Mesendoderm (in vitro differentiated cells): Measurements from ENCODE around the gene APPL2.

ENCODE experiments used
- DNase-seq: peaks from one replicate; pipeline ENCODE4 v3.0.0; 2013
- H2AK5ac ChIP-seq: 2 replicates; pipeline ENCODE4 v1.6.1; 2013; ENCODE audit warnings: low read length, inconsistent platforms
- H2BK120ac ChIP-seq: 2 replicates; pipeline ENCODE4 v1.6.1; 2013; ENCODE audit warnings: low read depth, mild to moderate bottlenecking, low read length, moderate library complexity, mixed read lengths
- H2BK15ac ChIP-seq: replicated peaks from 2 replicates; pipeline ENCODE4 v1.6.1; 2013; ENCODE audit warnings: low read depth, mild to moderate bottlenecking, moderate library complexity
- H2BK5ac ChIP-seq: 2 replicates; pipeline ENCODE4 v1.6.1; 2013; ENCODE audit warnings: low read length, inconsistent platforms
- H3K18ac ChIP-seq: 2 replicates; pipeline ENCODE4 v1.6.1; 2013; ENCODE audit warnings: mild to moderate bottlenecking, low read length, mixed read lengths
- H3K23ac ChIP-seq: one replicate; pipeline ENCODE4 v1.6.1; 2013; ENCODE audit warnings: low read length
- H3K27ac ChIP-seq: 2 replicates; pipeline ENCODE4 v1.5.1; 2013; ENCODE audit warnings: low read depth, mild to moderate bottlenecking, inconsistent platforms, low read length, moderate library complexity
- H3K27me3 ChIP-seq: 2 replicates; pipeline ENCODE4 v1.6.1; 2013; ENCODE audit warnings: low read length, control low read depth, mild to moderate bottlenecking, inconsistent platforms; ENCODE audit not compliant: insufficient read depth, poor library complexity
- H3K36me3 ChIP-seq: 2 replicates; pipeline ENCODE4 v1.6.1; 2013; ENCODE audit warnings: low read length, inconsistent platforms; ENCODE audit not compliant: control insufficient read depth, insufficient read depth
- H3K4ac ChIP-seq: one replicate; pipeline ENCODE4 v1.6.1; 2013; ENCODE audit warnings: low read depth, mild to moderate bottlenecking, low read length, moderate library complexity
- H3K4me1 ChIP-seq: 2 replicates; pipeline ENCODE4 v1.6.1; 2013; ENCODE audit warnings: low read depth, low read length, inconsistent platforms; ENCODE audit not compliant: control insufficient read depth
- H3K4me2 ChIP-seq: 2 replicates; pipeline ENCODE4 v1.6.1; 2013; ENCODE audit warnings: low read length
- H3K4me3 ChIP-seq: 2 replicates; pipeline ENCODE4 v1.5.1; 2013; ENCODE audit warnings: mild to moderate bottlenecking, low read length
- H3K56ac ChIP-seq: one replicate; pipeline ENCODE4 v1.6.1; 2013; ENCODE audit warnings: low read length
- H3K79me1 ChIP-seq: 2 replicates; pipeline ENCODE4 v1.6.1; 2013; ENCODE audit warnings: low read length, inconsistent platforms
- H3K79me2 ChIP-seq: 2 replicates; pipeline ENCODE4 v1.6.1; 2013; ENCODE audit warnings: mild to moderate bottlenecking, low read length; ENCODE audit not compliant: control insufficient read depth, insufficient read depth
- H3K9ac ChIP-seq: 2 replicates; pipeline ENCODE4 v1.6.1; 2013; ENCODE audit warnings: low read length, inconsistent platforms
- H4K5ac ChIP-seq: one replicate; pipeline ENCODE4 v1.6.1; 2013; ENCODE audit warnings: low read length
- H4K8ac ChIP-seq: one replicate; pipeline ENCODE4 v1.6.1; 2013; ENCODE audit warnings: low read depth, mild to moderate bottlenecking, control low read depth, low read length, moderate library complexity
- WGBS: extraction: QIAGEN DNeasy Blood & Tissue Kit; methylation state at CpG from one replicate; pipeline ENCODE4 v1.1.7; 2013; ENCODE audit warnings: low lambda C conversion rate, missing lambda C conversion rate; ENCODE audit not compliant: insufficient coverage; ENCODE audit errors: extremely low coverage; 5-methylcytosine and 5-hydroxymethylcytosine counted together

Gene APPL2

DNA sequence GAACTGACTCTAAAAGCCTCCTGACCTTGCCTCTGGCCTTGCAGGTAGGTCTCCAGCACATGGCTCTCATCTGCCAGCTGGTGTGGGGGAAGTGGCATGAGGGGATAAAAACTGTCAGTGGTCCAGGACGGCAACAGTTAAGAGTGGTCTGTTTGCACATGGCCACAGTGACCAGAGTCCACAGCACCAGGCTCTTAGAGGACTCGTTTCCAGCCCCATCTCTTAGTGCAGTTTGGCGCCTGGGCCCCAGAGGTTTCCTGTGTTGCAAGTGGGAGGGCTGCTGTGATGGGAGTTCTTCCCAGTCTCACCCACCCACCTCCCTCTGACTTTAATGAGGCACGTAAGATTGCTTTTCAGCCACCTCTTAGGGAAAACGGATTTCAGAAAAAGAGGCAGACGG is 37.0 kb downstream of the APPL2 start:
- H3K4ac ChIP-seq = no peak overlapping the region
- H3K56ac ChIP-seq = no peak overlapping the region
- no peak overlapping the region for H3K4me3 ChIP-seq
- no peaks in the 10 kb centered on the region for H3K79me1 ChIP-seq
- H4K8ac ChIP-seq = no peak overlapping the region
- H3K27ac ChIP-seq = no peak overlapping the region
- no peak for DNase-seq
- H3K27me3 ChIP-seq = no peaks in the 10 kb centered on the region
- H2BK120ac ChIP-seq = no peak overlapping the region
- no peaks in the 10 kb centered on the region for H3K4me1 ChIP-seq
- H3K9ac ChIP-seq = no peak overlapping the region
- H2BK5ac ChIP-seq = no peak overlapping the region
- no peak overlapping the region for H4K5ac ChIP-seq
- no peak overlapping the region for H3K4me2 ChIP-seq
- no peak overlapping the region for H2AK5ac ChIP-seq
- H3K23ac ChIP-seq = no peak overlapping the region
- no CpG with 5 or more reads among the region's 6 CpGs for WGBS
- H3K18ac ChIP-seq = no peak overlapping the region
- H3K79me2 ChIP-seq = no peaks in the 10 kb centered on the region
- peaks cover 3% of the 10 kb centered on the region for H3K36me3 ChIP-seq
- H2BK15ac ChIP-seq = no peak overlapping the region

DNA sequence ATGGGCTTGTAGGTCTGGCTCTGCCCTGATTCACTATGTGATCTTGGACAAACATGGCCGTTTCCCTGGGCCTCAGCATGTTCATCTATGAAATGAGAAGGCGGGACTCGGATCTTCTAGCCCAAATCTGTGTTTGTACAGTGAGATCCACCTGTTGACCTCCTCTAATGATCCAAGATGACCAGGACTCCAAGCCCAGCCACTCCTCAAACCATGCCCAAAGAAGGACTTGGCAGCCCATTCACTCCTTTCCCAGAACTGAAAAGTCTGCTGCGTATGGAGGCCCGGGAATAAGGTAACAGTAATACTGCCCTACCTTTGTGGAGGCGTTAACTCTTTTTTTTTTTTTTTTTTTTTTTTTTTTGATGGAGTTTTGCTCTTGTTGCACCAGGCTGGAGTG is 39.9 kb downstream of the APPL2 start:
- no peak for DNase-seq

DNA sequence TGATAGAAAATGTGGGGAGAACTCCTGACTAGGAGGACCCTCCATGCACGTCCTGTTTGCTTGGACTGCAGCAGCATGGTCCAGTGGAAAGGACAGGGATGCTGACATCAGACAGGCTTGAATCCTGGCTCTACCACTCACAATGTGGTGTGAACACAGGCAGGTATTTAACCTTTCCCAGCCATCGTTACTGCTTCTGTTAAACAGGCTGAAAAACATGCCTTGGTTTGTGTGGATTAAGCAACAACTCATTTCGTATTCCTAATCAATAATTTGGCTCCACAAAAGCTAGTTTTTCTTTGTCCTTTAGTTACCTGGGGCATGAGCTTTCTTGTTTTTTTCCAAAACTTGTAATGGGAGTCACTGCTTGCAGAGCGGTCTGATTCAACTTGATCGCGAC is 41.0 kb downstream of the APPL2 start:
- no peaks in the 10 kb centered on the region for H3K79me1 ChIP-seq
- no peak overlapping the region for H3K18ac ChIP-seq
- no peak overlapping the region for H4K8ac ChIP-seq
- no peak overlapping the region for H2BK15ac ChIP-seq
- H2AK5ac ChIP-seq = no peak overlapping the region
- peaks cover 1% of the 10 kb centered on the region for H3K36me3 ChIP-seq
- no peaks in the 10 kb centered on the region for H3K79me2 ChIP-seq
- no peaks in the 10 kb centered on the region for H3K27me3 ChIP-seq
- no peak overlapping the region for H3K9ac ChIP-seq
- no peak overlapping the region for H2BK5ac ChIP-seq
- no peak overlapping the region for H3K4me3 ChIP-seq
- no peak overlapping the region for H3K27ac ChIP-seq
- H2BK120ac ChIP-seq = no peak overlapping the region
- H3K4me1 ChIP-seq = no peaks in the 10 kb centered on the region
- WGBS = no CpG with 5 or more reads among the region's 6 CpGs
- DNase-seq = no peak
- no peak overlapping the region for H3K23ac ChIP-seq
- no peak overlapping the region for H3K4me2 ChIP-seq
- no peak overlapping the region for H4K5ac ChIP-seq
- H3K4ac ChIP-seq = no peak overlapping the region
- no peak overlapping the region for H3K56ac ChIP-seq

More for the DNA sequence above, 39.9 kb downstream of the APPL2 start:
- no peak overlapping the region for H2BK120ac ChIP-seq
- no peak overlapping the region for H3K18ac ChIP-seq
- H2BK5ac ChIP-seq = no peak overlapping the region
- H3K4me1 ChIP-seq = no peaks in the 10 kb centered on the region
- H3K79me2 ChIP-seq = no peaks in the 10 kb centered on the region
- no peak overlapping the region for H4K8ac ChIP-seq
- no peak overlapping the region for H4K5ac ChIP-seq
- H3K23ac ChIP-seq = no peak overlapping the region
- H3K9ac ChIP-seq = no peak overlapping the region
- H2AK5ac ChIP-seq = no peak overlapping the region
- H3K27me3 ChIP-seq = no peaks in the 10 kb centered on the region
- no peak overlapping the region for H3K27ac ChIP-seq
- peaks cover 1% of the 10 kb centered on the region for H3K36me3 ChIP-seq
- H3K4ac ChIP-seq = no peak overlapping the region
- no peak overlapping the region for H3K4me3 ChIP-seq
- H3K79me1 ChIP-seq = no peaks in the 10 kb centered on the region
- no peak overlapping the region for H3K56ac ChIP-seq
- H2BK15ac ChIP-seq = no peak overlapping the region
- no peak overlapping the region for H3K4me2 ChIP-seq
- no CpG with 5 or more reads among the region's 6 CpGs for WGBS

DNA sequence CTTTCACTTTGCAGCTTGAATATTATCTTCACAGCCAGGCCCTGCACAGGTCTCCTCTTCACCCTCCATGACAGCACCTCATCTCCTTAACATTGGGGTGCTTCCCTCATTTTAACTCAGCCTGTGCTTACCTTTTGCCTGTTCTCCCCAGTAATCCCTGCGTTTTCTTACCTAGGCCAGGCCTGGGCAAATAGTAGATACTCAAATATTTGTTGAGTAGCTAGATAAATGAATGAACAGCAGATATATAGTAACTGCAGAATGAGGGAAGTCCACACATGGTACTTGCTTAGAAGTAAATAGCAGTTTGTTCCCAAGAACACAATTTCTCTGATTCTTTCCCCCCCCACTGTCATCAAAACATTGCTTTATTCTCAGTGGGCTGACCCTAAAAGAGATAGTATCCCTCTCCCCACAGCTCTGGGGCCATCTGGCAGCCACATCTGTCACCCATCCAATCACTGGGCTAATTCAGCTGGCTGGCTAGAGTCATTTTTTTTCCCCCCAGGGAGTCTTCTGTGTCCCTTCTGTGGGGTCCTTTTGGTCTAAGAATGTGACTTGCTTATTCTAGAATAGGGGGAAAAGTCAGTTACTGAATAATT is 43.2 kb downstream of the APPL2 start:
- Histone ChIP-seq H2BK120ac (no peak overlapping the region), H3K56ac (no peak overlapping the region), H3K4ac (no peak overlapping the region), H4K8ac (no peak overlapping the region), H3K27ac (no peak overlapping the region), H3K9ac (no peak overlapping the region), H2AK5ac (no peak overlapping the region), H2BK15ac (no peak overlapping the region), H3K23ac (no peak overlapping the region), H4K5ac (no peak overlapping the region), H3K4me2 (no peak overlapping the region), H3K36me3 (peaks cover 1% of the 10 kb centered on the region), H3K79me1 (no peaks in the 10 kb centered on the region), H2BK5ac (no peak overlapping the region), H3K4me3 (no peak overlapping the region), H3K79me2 (no peaks in the 10 kb centered on the region), H3K4me1 (no peaks in the 10 kb centered on the region), H3K27me3 (no peaks in the 10 kb centered on the region), H3K18ac (no peak overlapping the region)
- no peak for DNase-seq
- WGBS = no CpG with 5 or more reads among the region's 1 CpG

DNA sequence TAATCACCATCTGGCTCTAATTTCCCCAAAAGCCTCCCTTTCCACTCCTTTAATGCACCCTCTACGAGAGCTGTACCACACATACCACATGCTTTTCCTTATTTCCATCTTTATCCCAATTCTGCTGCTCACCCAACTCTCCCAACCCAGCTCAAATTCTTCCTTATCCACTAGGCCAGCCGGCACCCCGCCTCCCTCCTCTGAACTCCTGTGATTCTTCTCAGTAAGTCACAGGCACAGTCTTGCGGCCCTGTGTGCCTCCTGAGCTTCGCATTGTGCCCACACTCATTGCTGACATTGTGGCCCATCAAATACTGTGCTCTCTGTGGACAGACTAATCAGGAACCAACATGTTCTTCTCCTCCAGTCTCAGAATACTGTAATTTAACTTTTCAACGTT is 45.4 kb downstream of the APPL2 start:
- H3K18ac ChIP-seq = no peak overlapping the region
- H3K4me2 ChIP-seq = no peak overlapping the region
- no peak overlapping the region for H3K27ac ChIP-seq

DNA sequence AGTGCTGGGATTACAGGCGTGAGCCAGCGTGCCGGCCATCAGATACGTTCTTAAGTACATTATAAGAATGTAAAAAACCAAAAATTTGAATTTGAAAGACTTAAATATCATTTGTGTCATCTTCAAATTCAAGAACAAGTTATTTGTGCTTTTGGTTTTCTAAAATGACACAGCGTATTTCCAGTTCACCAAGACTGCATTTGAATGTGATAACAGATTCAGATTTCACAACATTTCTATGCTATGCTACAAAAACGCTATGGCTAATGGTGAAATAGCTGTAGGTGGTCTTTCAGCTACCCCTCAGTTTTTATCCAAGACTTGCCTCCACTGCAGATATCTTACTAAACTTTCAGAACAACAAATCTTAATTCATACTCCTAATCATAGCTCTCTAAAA is 46.7 kb downstream of the APPL2 start:
- H3K56ac ChIP-seq = no peak overlapping the region
- no peaks in the 10 kb centered on the region for H3K27me3 ChIP-seq
- H2BK120ac ChIP-seq = no peak overlapping the region
- no peak overlapping the region for H3K4me2 ChIP-seq
- H3K36me3 ChIP-seq = no peaks in the 10 kb centered on the region
- H3K9ac ChIP-seq = no peak overlapping the region
- no CpG with 5 or more reads among the region's 6 CpGs for WGBS
- DNase-seq = no peak
- no peak overlapping the region for H3K23ac ChIP-seq
- no peaks in the 10 kb centered on the region for H3K4me1 ChIP-seq
- no peak overlapping the region for H2AK5ac ChIP-seq
- no peak overlapping the region for H3K4ac ChIP-seq
- H2BK15ac ChIP-seq = no peak overlapping the region
- H2BK5ac ChIP-seq = no peak overlapping the region
- no peak overlapping the region for H4K8ac ChIP-seq
- no peak overlapping the region for H4K5ac ChIP-seq
- H3K27ac ChIP-seq = no peak overlapping the region
- H3K79me1 ChIP-seq = no peaks in the 10 kb centered on the region
- H3K18ac ChIP-seq = no peak overlapping the region
- H3K79me2 ChIP-seq = no peaks in the 10 kb centered on the region
- H3K4me3 ChIP-seq = no peak overlapping the region

More for the DNA sequence above, 45.4 kb downstream of the APPL2 start:
- Histone ChIP-seq H3K4me1 (no peaks in the 10 kb centered on the region), H4K5ac (no peak overlapping the region), H3K79me1 (no peaks in the 10 kb centered on the region), H2AK5ac (no peak overlapping the region), H3K4ac (no peak overlapping the region), H3K23ac (no peak overlapping the region), H2BK120ac (no peak overlapping the region), H3K56ac (no peak overlapping the region), H3K4me3 (no peak overlapping the region), H3K27me3 (no peaks in the 10 kb centered on the region), H4K8ac (no peak overlapping the region), H3K79me2 (no peaks in the 10 kb centered on the region), H2BK5ac (no peak overlapping the region), H3K36me3 (peaks cover 1% of the 10 kb centered on the region), H3K9ac (no peak overlapping the region), H2BK15ac (no peak overlapping the region)
- no peak for DNase-seq
- no CpG with 5 or more reads among the region's 6 CpGs for WGBS
